ENCODE data around the gene RSPO4.
"Not testable (repeated sequence)": the region's sequence is repeated elsewhere in the genome, so short reads cannot be mapped to it uniquely, and the experiment has no call there.

Gene RSPO4

DNA sequence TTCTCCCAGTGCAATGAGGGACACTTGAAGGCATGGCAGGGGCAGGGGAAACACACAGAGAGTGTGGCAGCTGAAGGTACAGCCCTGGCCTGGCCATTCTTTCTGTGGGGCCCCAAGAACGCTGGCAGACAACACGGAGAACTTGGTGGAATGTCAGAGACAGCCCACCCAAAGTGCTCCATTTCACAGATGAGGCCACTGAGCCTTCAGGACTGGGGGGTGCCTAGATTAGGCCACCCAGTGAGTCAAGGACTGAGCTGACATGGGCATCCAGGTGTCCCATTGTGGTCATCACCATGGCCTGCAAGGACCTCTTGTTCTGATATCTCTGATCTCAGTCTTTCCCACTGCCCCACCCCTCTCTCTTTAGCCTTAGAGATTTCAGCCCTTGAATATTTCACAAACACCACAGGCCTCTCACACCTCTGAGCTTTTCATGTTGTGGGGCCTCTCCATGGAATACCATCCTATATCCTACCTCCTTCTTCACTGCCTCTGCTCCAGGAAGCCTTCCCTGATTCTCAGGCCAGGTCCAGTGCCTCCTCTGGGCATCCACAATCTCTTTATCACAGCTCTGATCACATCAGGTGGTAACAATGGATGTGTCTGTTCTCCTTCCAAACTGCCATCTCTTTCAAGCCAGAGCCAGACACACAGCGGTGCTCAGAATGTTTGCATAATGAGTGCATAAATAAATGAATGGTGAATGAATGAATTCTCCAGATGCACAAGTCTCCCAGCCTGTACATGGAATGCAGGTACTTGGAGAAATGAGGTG, 2.0 kb upstream of the RSPO4 start:
- no peak for DNase-seq

DNA sequence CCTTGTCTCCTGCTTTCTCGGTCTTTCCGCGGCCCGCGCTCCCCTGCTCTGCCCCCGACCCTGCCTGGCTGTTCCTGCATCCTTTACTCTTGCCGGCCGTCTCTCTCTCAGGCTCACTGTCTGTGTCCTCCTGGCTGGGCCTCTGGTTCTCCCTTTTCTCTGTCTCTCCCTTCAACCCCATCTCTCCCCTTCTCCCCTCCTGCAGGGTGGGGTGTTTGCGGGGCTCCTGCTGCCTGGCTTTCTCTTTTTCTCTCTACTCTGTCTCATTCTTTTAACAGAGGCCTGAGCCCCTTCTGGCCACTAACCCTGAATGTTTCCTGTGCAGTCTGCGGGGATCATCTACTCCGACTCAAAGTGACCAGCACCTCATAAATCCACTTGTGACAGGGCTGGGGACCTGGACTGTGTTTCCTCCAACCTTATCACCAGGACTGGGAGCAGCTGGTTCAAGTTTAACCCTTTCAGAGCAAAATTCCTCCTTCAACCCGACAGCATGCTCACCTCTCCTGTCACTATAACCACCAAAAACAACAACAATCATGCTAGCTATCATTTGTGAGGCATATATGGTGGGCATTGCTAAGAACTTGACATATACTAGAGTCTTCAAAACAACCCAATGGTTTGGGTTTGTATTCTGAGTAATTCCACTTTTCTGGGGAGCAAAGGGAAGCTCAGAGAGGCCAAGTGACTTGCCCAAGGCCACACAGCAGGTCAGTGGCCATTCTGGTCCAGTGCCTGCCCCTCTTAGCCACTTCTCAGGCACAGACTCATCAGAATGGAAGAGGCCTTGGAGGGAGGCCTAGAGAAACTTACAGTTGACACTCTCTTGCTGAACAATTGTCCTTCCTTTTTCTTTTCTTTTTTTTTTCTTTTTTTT, 811 bp upstream of the RSPO4 start:
- no peak for DNase-seq

GRCh38 chr20:1001116-1001515, 995 bp downstream of the RSPO4 start:
- no peak for DNase-seq

- no peak for DNase-seq
Observed at GRCh38 chr20:998231-998830, 3.8 kb downstream of the RSPO4 start.

- DNase-seq = no peak
Observed at GRCh38 chr20:997486-997885, 4.6 kb downstream of the RSPO4 start.

DNA sequence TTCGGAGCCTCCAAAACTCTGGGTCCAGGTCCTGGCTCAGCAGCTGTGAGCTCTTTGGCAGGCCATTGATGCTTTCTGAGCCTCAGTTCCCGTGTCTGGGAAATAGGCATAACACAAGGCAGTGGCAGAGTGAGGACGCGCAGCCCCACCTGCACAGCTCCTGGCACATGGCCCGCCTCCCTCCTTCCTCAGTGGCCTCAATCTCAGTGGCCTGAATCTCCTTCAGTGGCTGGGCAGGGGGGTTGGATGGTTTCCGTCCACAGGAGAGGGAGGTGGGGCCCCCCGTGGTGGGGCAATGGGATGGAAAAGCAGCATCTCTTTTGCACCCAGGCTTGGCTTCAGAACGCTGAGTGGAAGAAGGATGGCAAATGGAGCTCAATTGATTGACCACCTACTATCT, 5.1 kb downstream of the RSPO4 start:
- no peak for DNase-seq

DNA sequence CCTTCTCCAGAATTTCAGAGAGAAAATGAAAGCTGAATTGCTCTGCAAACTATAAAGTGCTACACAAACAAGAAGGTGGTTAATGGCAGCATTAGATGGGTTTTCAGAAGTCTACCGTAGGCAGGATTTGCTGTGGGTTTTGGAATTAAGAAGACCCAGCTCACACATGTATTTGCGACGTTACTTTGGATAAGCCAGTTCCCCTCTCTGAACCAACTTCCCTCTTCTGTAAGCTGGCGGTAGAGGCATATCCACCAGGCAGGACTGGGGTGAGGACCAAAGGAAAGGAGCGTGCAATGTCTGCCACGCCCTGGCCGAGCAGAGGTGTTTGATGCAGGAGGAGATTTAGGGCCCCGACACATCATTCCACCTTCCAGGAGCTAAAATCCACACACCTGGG, 6.9 kb downstream of the RSPO4 start:
- no peak for DNase-seq

- DNase-seq = no peak
Observed at GRCh38 chr20:992801-993535, 9.1 kb downstream of the RSPO4 start.

GRCh38 chr20:991850-992249, 10.3 kb downstream of the RSPO4 start:
- no peak for DNase-seq

DNA sequence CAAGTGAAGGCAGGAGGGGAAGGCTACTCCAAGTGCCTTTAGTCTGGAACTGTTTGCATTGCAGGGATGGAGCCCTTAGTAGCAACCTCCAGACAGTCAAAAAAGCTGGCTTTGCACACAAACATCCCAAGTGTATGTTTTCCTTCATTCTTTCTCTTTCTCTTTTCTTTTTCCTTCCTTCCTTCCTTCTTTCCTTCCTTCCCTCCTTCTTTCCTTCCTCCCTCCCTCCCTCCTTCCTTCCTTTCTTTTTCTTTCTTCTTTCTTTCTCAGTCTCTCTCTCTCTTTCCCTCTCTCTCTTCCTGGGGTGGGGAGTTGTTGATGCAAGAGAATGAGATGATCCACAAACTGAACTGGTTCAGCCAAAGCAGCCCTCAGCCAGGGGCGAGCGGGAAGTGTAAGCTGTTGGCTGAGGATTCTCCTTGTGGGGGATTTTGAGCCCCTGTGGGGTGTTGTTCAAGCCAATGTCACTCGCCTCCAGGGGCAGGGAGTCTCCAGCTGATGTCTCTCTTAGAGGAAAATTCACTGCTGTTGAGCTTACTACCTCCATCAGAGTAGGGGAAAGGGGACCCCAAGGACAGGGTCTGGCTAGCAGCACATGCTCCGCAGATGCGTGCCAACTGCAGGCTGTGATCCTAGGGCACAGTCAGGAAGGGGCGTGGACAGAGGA, 11.7 kb downstream of the RSPO4 start:
- no peak for DNase-seq

DNA sequence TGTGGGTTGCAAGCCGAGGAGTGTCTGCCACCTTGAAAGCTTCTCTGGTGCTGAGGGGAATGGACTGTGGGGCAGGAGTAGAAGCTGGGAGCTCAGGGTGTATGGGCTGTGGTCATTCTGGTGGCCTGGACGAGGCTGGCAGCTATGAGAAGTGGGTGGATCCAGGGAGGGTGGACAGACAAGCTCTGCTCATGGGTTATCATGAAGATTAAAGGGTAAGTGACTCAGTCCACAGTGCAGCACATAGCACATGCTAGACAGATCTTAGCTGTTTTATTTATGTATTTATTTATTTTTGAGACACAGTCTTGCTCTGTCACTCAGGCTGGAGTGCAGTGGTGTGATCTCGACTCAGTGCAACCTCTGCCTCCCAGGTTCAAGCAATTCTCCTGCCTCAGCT, 13.8 kb downstream of the RSPO4 start:
- DNase-seq = no peak

DNA sequence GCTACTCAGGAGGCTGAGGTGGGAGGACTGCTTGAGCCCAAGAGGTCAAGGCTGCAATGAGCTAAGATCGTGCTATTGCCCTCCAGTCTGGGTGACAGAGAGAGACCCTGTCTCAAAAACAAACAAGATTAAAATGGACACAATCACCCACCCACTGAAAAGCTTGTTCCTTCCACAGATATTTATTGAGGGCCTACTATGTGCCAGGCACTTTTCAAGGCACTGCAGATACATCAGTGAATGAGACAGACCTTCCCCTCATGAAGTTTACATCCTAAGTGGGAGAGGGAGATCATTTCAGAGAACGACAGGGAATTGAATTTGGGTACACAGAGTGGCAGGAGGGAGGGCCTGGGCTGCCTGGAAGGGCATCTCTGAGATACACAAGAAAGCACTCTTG, 14.4 kb downstream of the RSPO4 start:
- no peak for DNase-seq

- DNase-seq = no peak
Observed at GRCh38 chr20:986733-987355, 15.3 kb downstream of the RSPO4 start.

DNA sequence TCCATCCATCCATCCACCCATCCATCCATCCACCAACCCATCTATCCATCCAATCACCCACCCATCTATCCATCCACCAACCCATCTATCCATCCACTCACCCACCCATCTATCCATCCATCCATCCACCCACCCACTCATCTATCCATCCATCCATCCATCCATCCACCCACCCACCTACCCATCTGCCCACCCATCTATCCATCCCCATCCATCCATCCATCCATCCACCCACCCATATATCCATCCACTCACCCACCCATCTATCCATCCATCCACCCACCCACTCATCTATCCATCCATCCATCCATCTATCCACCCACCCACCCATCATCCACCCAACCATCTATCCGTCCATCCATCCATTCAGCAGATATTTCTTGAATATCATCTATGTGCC, 17.1 kb downstream of the RSPO4 start:
- DNase-seq = not testable (repeated sequence)

GRCh38 chr20:982754-983153, 19.4 kb downstream of the RSPO4 start:
- DNase-seq = no peak

DNA sequence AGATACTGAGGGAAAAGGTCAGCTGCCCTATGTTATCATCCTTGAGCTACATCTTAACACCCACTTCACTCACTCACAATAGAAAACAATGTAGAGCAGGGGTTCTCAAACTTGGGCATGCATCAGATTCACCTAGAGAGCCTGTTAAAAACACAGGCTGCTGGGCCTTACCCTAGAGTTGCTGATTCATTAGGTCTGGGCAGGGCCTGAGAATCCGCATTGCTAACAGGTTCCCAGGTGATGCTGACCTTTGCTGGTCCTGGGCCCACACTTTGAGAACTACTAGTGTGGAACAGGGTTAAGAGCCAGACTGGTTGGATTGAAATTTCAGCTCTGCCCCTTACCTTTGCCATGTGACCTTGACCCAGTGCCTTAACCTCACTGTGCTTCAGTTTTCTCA, 25.1 kb downstream of the RSPO4 start:
- no peak for DNase-seq

- DNase-seq = no peak
Observed at GRCh38 chr20:976033-976432, 26.1 kb downstream of the RSPO4 start.

GRCh38 chr20:973785-974194, 28.3 kb downstream of the RSPO4 start:
- no peak for DNase-seq

GRCh38 chr20:972256-972655, 29.9 kb downstream of the RSPO4 start:
- DNase-seq = no peak

DNA sequence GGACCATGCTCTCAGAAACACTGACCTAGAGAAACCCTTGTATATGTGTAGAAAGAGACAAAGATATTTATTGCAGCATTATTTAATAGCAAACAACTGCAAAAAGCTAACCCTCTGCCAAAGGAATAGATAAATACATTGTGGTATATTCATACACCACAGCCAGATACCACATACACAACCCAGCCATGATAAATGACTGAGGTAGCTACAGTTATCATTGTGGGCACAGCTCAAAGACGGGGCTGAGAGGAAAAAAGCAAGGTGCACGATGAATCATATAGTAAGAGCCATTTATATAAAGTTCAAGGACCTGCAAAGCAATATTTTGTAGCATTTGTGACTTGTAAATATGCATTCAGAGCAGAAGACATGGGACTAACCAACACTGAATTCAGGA, 30.8 kb downstream of the RSPO4 start:
- DNase-seq = no peak

- no peak for DNase-seq
Observed at GRCh38 chr20:969868-970267, 32.2 kb downstream of the RSPO4 start.

Data from 8988T (cell line).